Stomach (tissue), 9 donors: ENCODE data around the gene MUC12. TPM values are rescaled to one million over a fixed set of nuclear protein-coding genes. Genes with fewer than 3 reads are reported as not detected.
A peak's percentile ranks its signal among the peaks of the same experiment; 100 is the strongest.

ENCODE experiments used
- DNase-seq, 2 donors: peaks; one replicate each; pipeline versions ENCODE4 v3.0.0 to v3.0.0-alpha.2; 2013 to 2019
- H3K27ac ChIP-seq, 5 donors: fragments of 200-600 bp in 4 of 5; sonication (generic) in 4 of 5; one replicate each; pipeline ENCODE4 v1.5.1; 2013 to 2019; ENCODE audit warnings: mild to moderate bottlenecking in 1 of 5, moderate library complexity in 1 of 5
- H3K27me3 ChIP-seq, 3 donors: fragments of 200-600 bp; sonication (generic); one replicate each; pipeline ENCODE4 v1.5.1; 2017 to 2019; ENCODE audit warnings: mixed run types in 1 of 3
- H3K36me3 ChIP-seq, 4 donors: fragments of 200-600 bp; sonication (generic); 1 replicate in 3 of 4; 2 replicates in 1 of 4; pipeline ENCODE4 v1.5.1; 2016 to 2019
- H3K4me1 ChIP-seq, 4 donors: fragments of 200-600 bp; sonication (generic); one replicate each; pipeline ENCODE4 v1.5.1; 2016 to 2019
- H3K4me3 ChIP-seq, 4 donors: fragments of 200-600 bp; sonication (generic) in 3 of 4; one replicate each; pipeline ENCODE4 v1.5.1; 2016 to 2019; ENCODE audit warnings: mild to moderate bottlenecking in 1 of 4
- H3K9me3 ChIP-seq, 4 donors: fragments of 200-600 bp; sonication (generic); one replicate each; pipeline ENCODE4 v1.5.1; 2016 to 2019
- EP300 ChIP-seq: sonication (generic); formaldehyde crosslinking; IDR thresholded peaks from one replicate; pipeline ENCODE4 v1.6.1; 2017; ENCODE audit warnings: antibody characterized with exemption
- POLR2A ChIP-seq, 4 donors: fragments of 450-650 bp; IDR thresholded peaks; one replicate each; pipeline ENCODE4 v1.6.1; 2016; ENCODE audit warnings: antibody characterized with exemption in 4 of 4, control low read depth in 2 of 4, mild to moderate bottlenecking in 1 of 4, moderate library complexity in 1 of 4
- POLR2AphosphoS5 ChIP-seq, 3 donors: sonication (generic); formaldehyde crosslinking; IDR thresholded peaks; one replicate each; pipeline ENCODE4 v1.6.1; 2016; ENCODE audit warnings: antibody characterized with exemption in 3 of 3
- WGBS, 5 donors: extraction: QIAGEN DNeasy Blood & Tissue Kit in 3 of 5; methylation state at CpG; one replicate each; pipeline versions ENCODE4 v1.1.5 to v1.1.7; 2013 to 2018; 5-methylcytosine and 5-hydroxymethylcytosine counted together
- intact Hi-C: fragments of 100-400 bp; cut with DNase I; formaldehyde crosslinking; loops from one replicate; pipeline ENCODE4 v1.15.1; 2023; ENCODE audit warnings: low total_unique reads
- polyA plus RNA-seq, 3 donors: library from polyadenylated mRNA; stranded (reverse); fragments of 200-250 nt; gene quantifications; one replicate each; pipeline ENCODE4 v1.2.3, GENCODE V29; 2013
- total RNA-seq, 5 donors: library from RNA; depleted of rRNA; stranded (reverse); fragments of >200 nt; gene quantifications; one replicate each; pipeline versions ENCODE4 v1.1.0 to v1.2.3, GENCODE V29; 2014 to 2016
- TF ChIP-seq, protein P1 (sequence below), 7 experiments: fragments of 450-650 bp in 4 of 7; fragments of 200-600 bp in 3 of 7; sonication (generic) in 3 of 7; IDR thresholded peaks; one replicate each; pipeline ENCODE4 v1.5.1; 2016 to 2019; ENCODE audit warnings: antibody characterized with exemption in 7 of 7, control low read depth in 2 of 7, mild to moderate bottlenecking in 1 of 7
- donor health status: healthy with polysubstance abuse.
- donor health status: Bipolar disorder and iron deficiency.
- donor health status: healthy.

Gene MUC12
- total and polyA plus RNA-seq, 8 donors: under 0.01 to 76.8 (median 1.4) TPM; not detected in 1

DNA sequence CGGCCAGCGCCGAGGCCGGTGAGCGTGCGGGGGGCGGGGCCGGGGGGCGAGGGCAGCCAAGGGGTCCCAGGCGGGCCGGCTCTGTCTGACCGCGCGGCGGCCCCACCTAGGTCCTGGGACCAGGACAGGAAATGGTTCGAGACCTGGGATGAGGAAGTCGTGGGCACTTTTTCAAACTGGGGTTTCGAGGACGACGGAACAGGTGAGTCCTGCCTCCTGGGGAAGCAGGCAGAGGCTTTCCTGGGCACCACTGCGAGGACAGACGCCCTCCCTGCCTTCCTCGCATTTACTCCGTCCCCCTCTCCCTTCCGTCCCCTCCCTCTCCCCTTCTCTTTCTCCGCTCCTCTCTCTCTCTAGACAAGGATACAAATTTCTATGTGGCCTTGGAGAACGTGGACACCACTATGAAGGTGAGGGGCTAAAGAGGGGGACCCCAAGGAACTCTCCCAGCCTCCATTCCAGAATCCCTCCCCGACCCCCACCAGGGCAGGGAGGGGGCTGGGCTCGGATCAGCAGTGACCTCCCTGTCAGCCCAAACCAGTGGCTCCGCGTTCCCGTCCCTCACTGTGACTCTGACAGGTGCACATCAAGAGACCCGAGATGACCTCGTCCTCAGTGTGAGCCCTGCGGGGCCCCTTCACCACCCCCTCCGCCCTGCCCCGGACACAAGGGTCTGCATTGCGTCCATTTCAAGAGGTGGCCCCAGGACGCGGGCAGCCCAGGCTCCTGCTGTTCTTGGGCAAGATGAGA, 2.6 kb upstream of the MUC12 start:
- DNase-seq: peak in 1 of 2 donors; percentile 19
- WGBS, 5 donors: 9 to 15% (median 10%) methylated on average over 36 to 40 of the region's 40 CpGs
- no peak for TF ChIP-seq EP300
- no peak for TF ChIP-seq POLR2A (IDR thresholded peaks at IDR 0.05)
- TF ChIP-seq, protein P1, sequence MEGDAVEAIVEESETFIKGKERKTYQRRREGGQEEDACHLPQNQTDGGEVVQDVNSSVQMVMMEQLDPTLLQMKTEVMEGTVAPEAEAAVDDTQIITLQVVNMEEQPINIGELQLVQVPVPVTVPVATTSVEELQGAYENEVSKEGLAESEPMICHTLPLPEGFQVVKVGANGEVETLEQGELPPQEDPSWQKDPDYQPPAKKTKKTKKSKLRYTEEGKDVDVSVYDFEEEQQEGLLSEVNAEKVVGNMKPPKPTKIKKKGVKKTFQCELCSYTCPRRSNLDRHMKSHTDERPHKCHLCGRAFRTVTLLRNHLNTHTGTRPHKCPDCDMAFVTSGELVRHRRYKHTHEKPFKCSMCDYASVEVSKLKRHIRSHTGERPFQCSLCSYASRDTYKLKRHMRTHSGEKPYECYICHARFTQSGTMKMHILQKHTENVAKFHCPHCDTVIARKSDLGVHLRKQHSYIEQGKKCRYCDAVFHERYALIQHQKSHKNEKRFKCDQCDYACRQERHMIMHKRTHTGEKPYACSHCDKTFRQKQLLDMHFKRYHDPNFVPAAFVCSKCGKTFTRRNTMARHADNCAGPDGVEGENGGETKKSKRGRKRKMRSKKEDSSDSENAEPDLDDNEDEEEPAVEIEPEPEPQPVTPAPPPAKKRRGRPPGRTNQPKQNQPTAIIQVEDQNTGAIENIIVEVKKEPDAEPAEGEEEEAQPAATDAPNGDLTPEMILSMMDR (IDR thresholded peaks at IDR 0.05): peak in 1 of 7 experiments; percentile 3
- no peak for TF ChIP-seq POLR2AphosphoS5 (IDR thresholded peaks at IDR 0.05)
- intact Hi-C loops: no loop called here
- H3K27me3 ChIP-seq: peaks cover 27 to 93% (median 60%) of the 10 kb centered on the region in 3 donors
- no peaks in the 10 kb centered on the region for H3K9me3 ChIP-seq
- peak overlapping the region; percentile 21 to 50 (median 36) for H3K4me3 ChIP-seq
- H3K27ac ChIP-seq: no peak overlapping the region
- H3K4me1 ChIP-seq: peaks cover 15 to 22% (median 20%) of the 10 kb centered on the region in 4 donors
- H3K36me3 ChIP-seq: no peaks in the 10 kb centered on the region

DNA sequence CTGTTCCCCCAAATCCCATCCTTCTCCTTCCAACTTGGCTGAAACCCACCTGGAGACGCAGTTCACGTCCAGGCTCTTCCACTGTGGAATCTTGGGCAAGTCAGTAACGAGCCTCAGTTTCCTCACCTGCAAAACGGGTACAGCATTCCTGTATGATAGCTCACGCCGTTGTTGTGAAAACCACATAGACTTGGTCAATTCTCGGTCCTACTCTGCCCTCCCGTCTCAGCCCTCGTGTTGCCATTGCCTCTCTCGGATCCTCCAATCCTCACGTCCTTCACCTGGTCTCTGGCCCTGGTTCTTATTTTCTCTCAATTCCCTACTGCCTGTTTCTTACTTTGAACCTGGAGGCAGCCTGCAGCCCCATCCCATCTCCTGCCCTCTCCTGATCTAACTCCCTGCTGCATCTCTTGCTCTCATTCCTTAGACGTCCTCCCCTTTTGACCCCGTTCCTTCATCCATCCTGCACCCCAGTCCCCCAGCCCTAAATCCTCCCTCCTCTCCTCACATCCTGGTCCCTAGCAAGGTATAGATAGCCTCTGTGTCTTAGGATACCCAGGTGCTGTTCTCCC, 2.0 kb upstream of the MUC12 start:
- Histone ChIP-seq H3K36me3 (no peaks in the 10 kb centered on the region), H3K4me3 (no peak overlapping the region), H3K27ac (no peak overlapping the region), H3K4me1 (peaks cover 15 to 22% (median 20%) of the 10 kb centered on the region in 4 donors), H3K27me3 (peaks cover 27 to 97% (median 60%) of the 10 kb centered on the region in 3 donors), H3K9me3 (no peaks in the 10 kb centered on the region)
- TF ChIP-seq, protein P1 (IDR thresholded peaks at IDR 0.05): no peak
- TF ChIP-seq POLR2A (IDR thresholded peaks at IDR 0.05): no peak
- no peak for TF ChIP-seq POLR2AphosphoS5 (IDR thresholded peaks at IDR 0.05)
- TF ChIP-seq EP300: no peak
- DNase-seq: no peak
- intact Hi-C loops: no loop called here
- WGBS, 5 donors: 46 to 52% (median 47%) methylated on average over 13 of the region's 13 CpGs

DNA sequence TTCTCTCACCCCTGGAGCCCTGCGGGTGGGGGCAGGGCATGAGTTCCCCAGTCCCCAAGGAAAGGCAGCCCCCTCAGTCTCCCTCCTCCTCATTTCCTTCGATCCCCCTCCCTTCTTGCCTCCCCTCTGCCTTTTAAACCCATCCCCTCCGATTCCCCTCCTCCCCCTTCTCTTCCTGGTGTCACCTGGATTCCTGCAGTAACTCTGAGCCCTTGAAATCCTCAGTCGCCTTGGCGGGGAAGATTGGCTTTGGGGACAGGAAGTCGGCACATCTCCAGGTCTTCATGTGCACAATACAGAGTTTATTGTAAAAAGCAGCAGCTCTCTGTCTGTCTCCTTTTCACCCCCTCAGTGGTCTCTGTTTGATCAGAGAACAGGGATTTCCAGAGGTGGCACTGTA, 1.3 kb upstream of the MUC12 start:
- TF ChIP-seq POLR2A (IDR thresholded peaks at IDR 0.05) (no peak), EP300 (no peak), POLR2AphosphoS5 (IDR thresholded peaks at IDR 0.05) (no peak)
- TF ChIP-seq, protein P1 (IDR thresholded peaks at IDR 0.05): no peak
- Histone ChIP-seq H3K36me3 (no peaks in the 10 kb centered on the region), H3K4me3 (no peak overlapping the region), H3K27ac (no peak overlapping the region), H3K4me1 (peaks cover 15 to 22% (median 20%) of the 10 kb centered on the region in 4 donors), H3K9me3 (no peaks in the 10 kb centered on the region), H3K27me3 (peaks cover 27 to 97% (median 56%) of the 10 kb centered on the region in 3 donors)
- WGBS, 5 donors: 7 to 18% (median 12%) methylated on average over 5 to 6 of the region's 6 CpGs
- peak in 1 of 2 donors; percentile 36 for DNase-seq
- intact Hi-C loops: no loop called here

DNA sequence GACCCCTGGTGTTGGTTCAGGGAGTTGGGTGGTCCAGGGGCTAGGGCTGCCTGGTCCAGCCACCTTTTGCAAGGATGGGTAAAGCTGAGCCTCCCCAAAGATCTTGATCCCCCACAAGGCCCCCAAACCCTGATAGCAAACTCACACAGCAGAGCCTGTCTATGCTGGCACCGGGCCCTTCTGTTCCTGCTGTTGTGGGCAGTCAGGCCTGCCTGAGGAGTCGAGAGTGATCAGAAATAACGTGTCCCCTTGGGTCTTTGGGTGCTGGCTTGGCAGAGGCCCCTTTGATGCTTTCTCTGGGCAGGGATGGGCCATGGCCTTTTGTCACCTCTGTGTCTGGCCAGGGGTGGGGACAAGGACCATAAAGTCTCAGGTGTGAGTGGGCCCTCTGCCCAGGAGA, 715 bp upstream of the MUC12 start:
- Histone ChIP-seq H3K36me3 (no peaks in the 10 kb centered on the region), H3K27me3 (peaks cover 23 to 93% (median 52%) of the 10 kb centered on the region in 3 donors), H3K9me3 (no peaks in the 10 kb centered on the region), H3K4me1 (peaks cover 15 to 22% (median 20%) of the 10 kb centered on the region in 4 donors), H3K4me3 (no peak overlapping the region), H3K27ac (no peak overlapping the region)
- DNase-seq: no peak
- TF ChIP-seq, protein P1 (IDR thresholded peaks at IDR 0.05): no peak
- TF ChIP-seq POLR2A (IDR thresholded peaks at IDR 0.05) (no peak), POLR2AphosphoS5 (IDR thresholded peaks at IDR 0.05) (no peak), EP300 (no peak)
- intact Hi-C loops: no loop called here
- WGBS, 5 donors: 7 to 19% (median 10%) methylated on average over 3 of the region's 3 CpGs
